GM12874 (cell line): ENCODE measurements around the gene SEMA4G.

Experiments
- CTCF ChIP-seq: IDR thresholded peaks from 2 replicates; pipeline ENCODE4 v1.5.1; 2011; ENCODE audit warnings: low read depth, mild to moderate bottlenecking, control low read depth, low read length, moderate library complexity; ENCODE audit not compliant: insufficient read depth

Gene SEMA4G

GRCh38 chr10:100939763-100940344 is 29.4 kb upstream of the SEMA4G start:
- no peak for TF ChIP-seq CTCF

GRCh38 chr10:100942229-100942628 is 27.1 kb upstream of the SEMA4G start:
- TF ChIP-seq CTCF: no peak

- no peak for TF ChIP-seq CTCF
These were observed 25.8 kb upstream of the SEMA4G start for GRCh38 chr10:100943508-100943907.

GRCh38 chr10:100945754-100946153 is 23.6 kb upstream of the SEMA4G start:
- TF ChIP-seq CTCF: no peak

GRCh38 chr10:100948916-100949315 is 20.4 kb upstream of the SEMA4G start:
- no peak for TF ChIP-seq CTCF

GRCh38 chr10:100960251-100960650 is 9.1 kb upstream of the SEMA4G start:
- TF ChIP-seq CTCF: no peak

GRCh38 chr10:100962351-100963080 is 6.8 kb upstream of the SEMA4G start:
- TF ChIP-seq CTCF: no peak
